ENCODE results near the gene ERICH4.
"Not testable (repeated sequence)": the region's sequence is repeated elsewhere in the genome, so short reads cannot be mapped to it uniquely, and the experiment has no call there.

The ERICH4 gene

DNA sequence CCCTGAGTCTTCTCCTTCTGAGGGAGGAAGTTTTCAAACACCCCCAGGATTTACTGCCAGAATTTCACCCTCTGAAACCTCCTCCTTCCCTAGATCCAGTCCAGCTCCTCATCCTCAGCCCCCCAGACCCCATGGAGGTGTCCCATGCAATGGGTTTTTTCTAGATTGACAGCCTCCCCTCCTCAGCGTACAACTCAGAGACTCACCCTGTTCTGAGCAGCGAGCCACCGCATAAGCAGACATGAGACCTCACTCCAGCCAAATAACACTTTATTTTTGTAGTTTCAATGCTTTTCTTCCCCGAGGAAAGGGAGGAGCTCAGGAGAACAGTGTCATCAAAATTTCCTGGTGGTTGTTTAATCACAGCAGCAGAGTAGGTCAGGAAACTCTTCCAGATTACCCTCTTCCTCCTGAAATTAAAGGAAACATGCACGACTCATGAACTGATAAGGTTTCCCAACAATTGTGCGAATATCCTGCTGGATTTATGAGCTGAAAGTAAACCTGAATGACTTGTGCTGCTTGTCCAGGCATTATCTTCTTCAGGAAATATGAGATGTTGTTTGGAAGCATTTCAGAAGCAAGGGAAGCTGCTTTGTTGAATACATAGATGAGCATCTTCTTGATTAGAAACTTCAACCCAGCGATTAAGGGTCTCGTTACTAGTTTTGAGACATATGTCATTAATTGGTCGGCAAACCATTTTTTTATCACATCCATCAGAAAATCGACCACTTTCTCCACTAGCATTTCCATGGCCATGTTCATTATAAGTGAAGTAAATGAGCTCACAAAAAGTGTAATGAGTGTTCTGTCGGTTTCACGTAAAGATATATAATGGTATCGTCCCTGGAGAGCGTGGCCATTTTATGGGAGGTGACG lies 36.2 kb downstream of the ERICH4 start:
- no peak for DNase-seq (ENCODE audit: low spot score)

- DNase-seq (ENCODE audit: low spot score), result no peak
Observed at GRCh38 chr19:41479757-41480191, 36.8 kb downstream of the ERICH4 start.

DNA sequence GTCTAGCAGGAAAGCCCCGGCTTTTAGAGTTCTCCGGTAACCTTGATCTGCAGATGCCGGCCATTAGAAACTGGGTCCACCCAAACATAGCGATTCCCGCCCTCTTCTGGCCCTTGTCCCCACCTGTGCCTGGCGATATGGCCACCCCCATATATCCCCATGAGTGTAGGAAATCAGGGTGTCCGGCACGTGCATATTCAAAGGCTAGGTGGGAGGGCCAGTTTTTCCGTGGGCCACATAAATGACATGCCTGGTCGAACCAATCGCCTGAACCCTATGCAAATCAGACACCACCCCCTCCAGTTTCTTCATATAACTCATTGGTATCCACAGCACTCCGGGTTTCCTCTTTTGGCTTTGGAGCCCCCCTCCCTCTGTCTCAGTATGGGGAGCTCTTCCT lies 37.4 kb downstream of the ERICH4 start:
- DNase-seq (ENCODE audit: low spot score), result no peak

GRCh38 chr19:41484822-41485221 lies 41.9 kb downstream of the ERICH4 start:
- DNase-seq (ENCODE audit: low spot score), result no peak

GRCh38 chr19:41486953-41487352 lies 44.0 kb downstream of the ERICH4 start:
- not testable (repeated sequence) for DNase-seq (ENCODE audit: low spot score)

GRCh38 chr19:41492843-41493242 lies 49.9 kb downstream of the ERICH4 start:
- no peak for DNase-seq (ENCODE audit: low spot score)

Measured in CD4-positive, alpha-beta T cell treated with Interleukin-6 at 100 ng/mL for 8 hours (primary cell).